Neuron (in vitro differentiated cells): ENCODE data around the gene RETREG3.

Experiments
- H2AFZ ChIP-seq: one replicate; pipeline ENCODE4 v1.6.1; 2013; ENCODE audit warnings: low read depth, mild to moderate bottlenecking, inconsistent platforms, low read length, moderate library complexity
- H3K27me3 ChIP-seq: one replicate; pipeline ENCODE4 v1.6.1; 2013; ENCODE audit warnings: low read length; ENCODE audit not compliant: insufficient read depth
- H3K36me3 ChIP-seq: one replicate; pipeline ENCODE4 v1.6.1; 2013; ENCODE audit warnings: low read length; ENCODE audit not compliant: insufficient read depth
- H3K4me1 ChIP-seq: one replicate; pipeline ENCODE4 v1.6.1; 2013; ENCODE audit warnings: low read length; ENCODE audit not compliant: insufficient read depth
- H3K4me3 ChIP-seq: 2 replicates; pipeline ENCODE4 v1.5.1; 2013; ENCODE audit warnings: mild to moderate bottlenecking, low read length, moderate library complexity
- H3K9me3 ChIP-seq: one replicate; pipeline ENCODE4 v1.6.1; 2013; ENCODE audit warnings: low read length

The RETREG3 gene

GRCh38 chr17:42536372-42537155, 72.6 kb downstream of the RETREG3 start:
- H3K27me3 ChIP-seq = no peaks in the 10 kb centered on the region
- H3K9me3 ChIP-seq = no peaks in the 10 kb centered on the region
- peaks cover 10% of the 10 kb centered on the region for H3K36me3 ChIP-seq
- peak overlapping the region; percentile 52 for H3K4me3 ChIP-seq
- H3K4me1 ChIP-seq = peaks cover 24% of the 10 kb centered on the region
- H2AFZ ChIP-seq = peak overlapping the region; percentile 54

- Histone ChIP-seq H3K36me3 (peaks cover 8% of the 10 kb centered on the region), H2AFZ (peak within 1 kb of the TSS; percentile 54), H3K4me1 (peaks cover 24% of the 10 kb centered on the region), H3K4me3 (peak within 1 kb of the TSS; percentile 52), H3K9me3 (no peaks in the 10 kb centered on the region), H3K27me3 (no peaks in the 10 kb centered on the region)
These were observed 73.2 kb downstream of the RETREG3 start, which contains the start of gene NAGLU for GRCh38 chr17:42536048-42536371. Gene NAGLU, plus strand, starts transcription at chr17:42536241. Its CDS starts 32 bp downstream, at chr17:42536273.

- Histone ChIP-seq H2AFZ (peak overlapping the region; percentile 54), H3K4me1 (peaks cover 24% of the 10 kb centered on the region)
These were observed 73.8 kb downstream of the RETREG3 start for GRCh38 chr17:42535155-42536047.

GRCh38 chr17:42531455-42532354, 77.5 kb downstream of the RETREG3 start:
- Histone ChIP-seq H3K4me3 (peak overlapping the region; percentile 56), H3K36me3 (no peaks in the 10 kb centered on the region), H3K4me1 (peaks cover 21% of the 10 kb centered on the region), H2AFZ (no peak overlapping the region), H3K9me3 (no peaks in the 10 kb centered on the region), H3K27me3 (no peaks in the 10 kb centered on the region)

More at GRCh38 chr17:42535155-42536047, 73.8 kb downstream of the RETREG3 start:
- Histone ChIP-seq H3K4me3 (peak overlapping the region; percentile 52), H3K36me3 (peaks cover 8% of the 10 kb centered on the region), H3K27me3 (no peaks in the 10 kb centered on the region), H3K9me3 (no peaks in the 10 kb centered on the region)

- Histone ChIP-seq H3K36me3 (no peaks in the 10 kb centered on the region), H3K27me3 (no peaks in the 10 kb centered on the region), H3K4me1 (peaks cover 18% of the 10 kb centered on the region), H3K9me3 (no peaks in the 10 kb centered on the region), H3K4me3 (no peak overlapping the region), H2AFZ (no peak overlapping the region)
These were observed 78.2 kb downstream of the RETREG3 start for GRCh38 chr17:42530952-42531454.
